CD14-positive monocyte (primary cell): ENCODE measurements around the gene SH3RF3. TPM values are rescaled to one million over a fixed set of nuclear protein-coding genes. Genes with fewer than 3 reads are reported as not detected.

Source experiments
- DNase-seq, 3 donors: peaks; one replicate each; pipeline ENCODE4 v3.0.0-alpha.2; 2011 to 2022
- H2AFZ ChIP-seq: 2 replicates; pipeline ENCODE4 v1.6.0; 2012; ENCODE audit warnings: mild to moderate bottlenecking, low read depth, low read length, inconsistent platforms; ENCODE audit not compliant: insufficient read depth, poor library complexity, severe bottlenecking
- H3K27ac ChIP-seq, 2 donors: 1 replicate in 1 of 2; 2 replicates in 1 of 2; pipeline ENCODE4 v1.5.1; 2012 to 2013; ENCODE audit warnings: low read length in 2 of 2, control low read depth in 1 of 2, inconsistent platforms in 1 of 2, low read depth in 1 of 2, mild to moderate bottlenecking in 1 of 2
- H3K27me3 ChIP-seq, 2 donors: one replicate each; pipeline versions ENCODE4 v1.6.0 to v1.6.1; 2011 to 2013; ENCODE audit warnings: low read length in 2 of 2; ENCODE audit not compliant: control insufficient read depth in 2 of 2, insufficient read depth in 2 of 2
- H3K36me3 ChIP-seq, 2 donors: replicated peaks in 1 of 2; 1 replicate in 1 of 2; 2 replicates in 1 of 2; pipeline versions ENCODE4 v1.5.1 to v1.6.1; 2012 to 2013; ENCODE audit warnings: low read length in 2 of 2, control low read depth in 1 of 2, inconsistent platforms in 1 of 2, mild to moderate bottlenecking in 1 of 2; ENCODE audit not compliant: insufficient read depth in 2 of 2, control insufficient read depth in 1 of 2
- H3K4me1 ChIP-seq, 2 donors: 1 replicate in 1 of 2; 2 replicates in 1 of 2; pipeline versions ENCODE4 v1.5.1 to v1.6.1; 2012 to 2013; ENCODE audit warnings: low read length in 2 of 2, control low read depth in 1 of 2, inconsistent platforms in 1 of 2, mild to moderate bottlenecking in 1 of 2, moderate library complexity in 1 of 2; ENCODE audit not compliant: insufficient read depth in 2 of 2, control insufficient read depth in 1 of 2
- H3K4me2 ChIP-seq: replicated peaks from 2 replicates; pipeline ENCODE3; 2012; ENCODE audit warnings: low read length, moderate library complexity, mild to moderate bottlenecking; ENCODE audit not compliant: poor library complexity, severe bottlenecking; ENCODE audit errors: extremely low read depth
- H3K4me3 ChIP-seq, 3 experiments: fragments of 200-600 bp in 1 of 3; sonication (generic) in 1 of 3; replicated peaks in 1 of 3; 1 replicate in 2 of 3; 2 replicates in 1 of 3; pipeline ENCODE4 v1.5.1; 2011 to 2013; ENCODE audit warnings: low read length in 3 of 3, mild to moderate bottlenecking in 3 of 3, control low read depth in 2 of 3, low read depth in 2 of 3, inconsistent platforms in 1 of 3, moderate library complexity in 1 of 3
- H3K79me2 ChIP-seq: 2 replicates; pipeline ENCODE4 v1.6.0; 2012; ENCODE audit warnings: mild to moderate bottlenecking, control low read depth, inconsistent platforms, low read length, moderate library complexity; ENCODE audit not compliant: insufficient read depth
- H3K9ac ChIP-seq: 2 replicates; pipeline ENCODE4 v1.6.0; 2017; ENCODE audit warnings: low read length, mild to moderate bottlenecking; ENCODE audit not compliant: insufficient read depth, poor library complexity, severe bottlenecking
- H3K9me3 ChIP-seq, 2 donors: replicated peaks in 1 of 2; 1 replicate in 1 of 2; 2 replicates in 1 of 2; pipeline versions ENCODE4 v1.5.1 to v1.6.1; 2012 to 2013; ENCODE audit warnings: low read length in 2 of 2, control low read depth in 1 of 2; ENCODE audit not compliant: control insufficient read depth in 1 of 2, insufficient read depth in 1 of 2
- H4K20me1 ChIP-seq: 2 replicates; pipeline ENCODE4 v1.6.0; 2012; ENCODE audit warnings: mild to moderate bottlenecking, low read length, control low read depth, moderate library complexity; ENCODE audit not compliant: insufficient read depth
- H3K27ac Mint-ChIP-seq, 7 donors: one replicate each; pipeline ENCODE4 v1.8.0; 2020; ENCODE audit warnings: mild to moderate bottlenecking in 7 of 7, mixed read lengths in 7 of 7, moderate library complexity in 6 of 7, inconsistent platforms in 2 of 7
- H3K27me3 Mint-ChIP-seq, 3 donors: one replicate each; pipeline ENCODE4 v1.8.0; 2021 to 2022; ENCODE audit warnings: low read depth in 3 of 3, mild to moderate bottlenecking in 3 of 3, mixed read lengths in 3 of 3, moderate library complexity in 3 of 3, inconsistent platforms in 1 of 3
- H3K36me3 Mint-ChIP-seq, 2 donors: one replicate each; pipeline ENCODE4 v1.8.0; 2020; ENCODE audit warnings: mixed read lengths in 2 of 2, inconsistent platforms in 1 of 2, mild to moderate bottlenecking in 1 of 2
- H3K4me1 Mint-ChIP-seq: one replicate; pipeline ENCODE4 v1.8.0; 2020; ENCODE audit warnings: mild to moderate bottlenecking, mixed read lengths
- H3K4me3 Mint-ChIP-seq, 2 donors: one replicate each; pipeline ENCODE4 v1.8.0; 2020; ENCODE audit warnings: mild to moderate bottlenecking in 2 of 2, mixed read lengths in 2 of 2, moderate library complexity in 1 of 2
- H3K9me3 Mint-ChIP-seq, 7 donors: one replicate each; pipeline ENCODE4 v1.8.0; 2020 to 2022; ENCODE audit warnings: mixed read lengths in 7 of 7, mild to moderate bottlenecking in 6 of 7, moderate library complexity in 6 of 7, inconsistent platforms in 2 of 7
- CTCF ChIP-seq: fragments of 200-600 bp; IDR thresholded peaks from one replicate; pipeline ENCODE4 v1.8.0; 2022; ENCODE audit warnings: antibody characterized with exemption, mild to moderate bottlenecking
- WGBS: methylation state at CpG from one replicate; pipeline ENCODE4 v1.1.5; 2013; ENCODE audit warnings: missing lambda C conversion rate; ENCODE audit not compliant: insufficient coverage; 5-methylcytosine and 5-hydroxymethylcytosine counted together
- intact Hi-C, 2 donors: fragments of 100-400 bp; cut with micrococcal nuclease; formaldehyde crosslinking; loops; one replicate each; pipeline versions ENCODE4 v1.15.0 to v1.15.1; 2023
- polyA plus RNA-seq, 3 donors: library from polyadenylated mRNA; depleted of rRNA in 1 of 3; unstranded in 2 of 3; stranded (reverse) in 1 of 3; fragments of 300-500 nt in 2 of 3; fragments of >200 nt in 1 of 3; fragmentation: Illumina TruSeq in 2 of 3; gene quantifications; 1 replicate in 2 of 3; 2 replicates in 1 of 3; pipeline ENCODE4 v1.2.3, GENCODE V29; 2012 to 2021

Gene SH3RF3
- polyA plus RNA-seq, 3 donors, result 0.25 to 0.75 (median 0.34) TPM

- Mint-ChIP-seq H3K36me3 (no peaks in the 10 kb centered on the region), H3K9me3 (peaks cover 2 to 14% (median 11%) of the 10 kb centered on the region in 7 donors), H3K27ac (no peak overlapping the region), H3K27me3 (peaks cover 2 to 9% (median 2%) of the 10 kb centered on the region in 3 donors), H3K4me3 (no peak overlapping the region), H3K4me1 (peaks cover 4% of the 10 kb centered on the region)
- no peak overlapping the region for H2AFZ ChIP-seq
- H3K4me2 ChIP-seq, result no peak overlapping the region
- no peaks in the 10 kb centered on the region for H3K4me1 ChIP-seq
- H3K27ac ChIP-seq, result no peak overlapping the region
- intact Hi-C loops, result no loop called here
- H3K9me3 ChIP-seq, result peaks cover 3 to 11% of the 10 kb centered on the region in 2 donors
- H3K27me3 ChIP-seq, result no peaks in the 10 kb centered on the region
- no peak overlapping the region for H3K9ac ChIP-seq
- no peaks in the 10 kb centered on the region for H4K20me1 ChIP-seq
- 90% methylated on average over 3 of the region's 7 CpGs for WGBS
- H3K79me2 ChIP-seq, result no peaks in the 10 kb centered on the region
- H3K4me3 ChIP-seq, result no peak overlapping the region
- no peaks in the 10 kb centered on the region for H3K36me3 ChIP-seq
- DNase-seq, result no peak
- no peak for TF ChIP-seq CTCF
These were observed 339.9 kb downstream of the SH3RF3 start for GRCh38 chr2:109468893-109469292.

- Histone ChIP-seq H3K4me2 (no peak overlapping the region), H3K36me3 (no peaks in the 10 kb centered on the region), H3K9me3 (peaks cover 3 to 11% of the 10 kb centered on the region in 2 donors), H3K27me3 (no peaks in the 10 kb centered on the region), H3K79me2 (no peaks in the 10 kb centered on the region), H3K4me3 (no peak overlapping the region), H3K4me1 (no peaks in the 10 kb centered on the region), H3K9ac (no peak overlapping the region), H3K27ac (no peak overlapping the region), H4K20me1 (no peaks in the 10 kb centered on the region), H2AFZ (no peak overlapping the region)
- no peak for DNase-seq
- Mint-ChIP-seq H3K27ac (no peak overlapping the region), H3K36me3 (no peaks in the 10 kb centered on the region), H3K27me3 (peaks cover 2% of the 10 kb centered on the region in 3 donors), H3K4me3 (no peak overlapping the region), H3K4me1 (peaks cover 4% of the 10 kb centered on the region), H3K9me3 (peaks cover 2 to 14% (median 11%) of the 10 kb centered on the region in 7 donors)
- WGBS, result 100% methylated on average over 2 of the region's 3 CpGs
- intact Hi-C loops, result no loop called here
- no peak for TF ChIP-seq CTCF
These were observed 342.7 kb downstream of the SH3RF3 start for GRCh38 chr2:109471658-109472057.
